Left ventricle myocardium inferior (tissue), 1 donor: Measurements from ENCODE around the gene MTCL1. TPM values are rescaled to one million over a fixed set of nuclear protein-coding genes. Genes with fewer than 3 reads are reported as not detected.

Source experiments
- DNase-seq: peaks from one replicate; pipeline ENCODE4 v3.0.0-alpha.2; 2020
- H3K27ac ChIP-seq: fragments of 200-600 bp; replicated peaks from 2 replicates; pipeline ENCODE4 v1.8.0; 2021
- H3K27me3 ChIP-seq: fragments of 200-600 bp; 2 replicates; pipeline ENCODE4 v1.8.0; 2021; ENCODE audit warnings: low read depth
- H3K36me3 ChIP-seq: fragments of 200-600 bp; 2 replicates; pipeline ENCODE4 v1.8.0; 2021
- H3K4me1 ChIP-seq: fragments of 200-600 bp; 2 replicates; pipeline ENCODE4 v1.8.0; 2021
- H3K4me3 ChIP-seq: fragments of 200-600 bp; 2 replicates; pipeline ENCODE4 v1.8.0; 2021; ENCODE audit warnings: mild to moderate bottlenecking, moderate library complexity
- H3K9me3 ChIP-seq: fragments of 200-600 bp; replicated peaks from 2 replicates; pipeline ENCODE4 v1.8.0; 2021
- CTCF ChIP-seq: fragments of 200-600 bp; IDR thresholded peaks from 2 replicates; pipeline ENCODE4 v1.8.0; 2021; ENCODE audit warnings: antibody characterized with exemption, mild to moderate bottlenecking, borderline replicate concordance
- intact Hi-C: fragments of 100-400 bp; cut with micrococcal nuclease; formaldehyde crosslinking; loops from one replicate; pipeline ENCODE4 v1.11.0; 2022
- total RNA-seq: library from RNA; stranded (reverse); fragmentation: NEBNext Ultra II Directional; extraction: Animal tissue kit (Norgen Biotek cat#: 25700); gene quantifications from one replicate; pipeline ENCODE4 v1.2.1, GENCODE V29; 2021
- donor health status: DM: no; HTN: yes; CAD: no; lungs with severe emphysema.

MTCL1 gene
- total RNA-seq, 1 donor from 2014 or later, result 9.1 TPM

GRCh38 chr18:8800876-8801262 is 95.5 kb downstream of the MTCL1 start:
- Histone ChIP-seq H3K27ac (no peak overlapping the region), H3K9me3 (no peaks in the 10 kb centered on the region), H3K36me3 (no peaks in the 10 kb centered on the region), H3K4me3 (no peak overlapping the region), H3K27me3 (no peaks in the 10 kb centered on the region), H3K4me1 (no peaks in the 10 kb centered on the region)
- no peak for DNase-seq
- TF ChIP-seq CTCF, result no peak
- intact Hi-C loops, result no loop called here

- no peak overlapping the region for H3K4me3 ChIP-seq
- TF ChIP-seq CTCF, result no peak
- intact Hi-C loops, result no loop called here
- no peak for DNase-seq
- no peaks in the 10 kb centered on the region for H3K27me3 ChIP-seq
- no peaks in the 10 kb centered on the region for H3K36me3 ChIP-seq
- H3K27ac ChIP-seq, result no peak overlapping the region
- H3K4me1 ChIP-seq, result peaks cover 2% of the 10 kb centered on the region
- H3K9me3 ChIP-seq, result no peaks in the 10 kb centered on the region
Observed at GRCh38 chr18:8801263-8801901, 96.0 kb downstream of the MTCL1 start.

GRCh38 chr18:8802017-8802672 is 96.8 kb downstream of the MTCL1 start:
- DNase-seq, result no peak
- H3K27ac ChIP-seq, result no peak overlapping the region
- intact Hi-C loops, result no loop called here

GRCh38 chr18:8803063-8803795 is 97.9 kb downstream of the MTCL1 start:
- Histone ChIP-seq H3K4me1 (peaks cover 8% of the 10 kb centered on the region), H3K36me3 (no peaks in the 10 kb centered on the region), H3K9me3 (no peaks in the 10 kb centered on the region), H3K27me3 (no peaks in the 10 kb centered on the region), H3K4me3 (no peak overlapping the region), H3K27ac (no peak overlapping the region)
- intact Hi-C loops, result no loop called here
- no peak for TF ChIP-seq CTCF
- DNase-seq, result no peak

More at GRCh38 chr18:8802017-8802672, 96.8 kb downstream of the MTCL1 start:
- H3K36me3 ChIP-seq, result no peaks in the 10 kb centered on the region
- H3K4me1 ChIP-seq, result peaks cover 8% of the 10 kb centered on the region
- no peaks in the 10 kb centered on the region for H3K27me3 ChIP-seq
- H3K4me3 ChIP-seq, result no peak overlapping the region
- no peak for TF ChIP-seq CTCF
- no peaks in the 10 kb centered on the region for H3K9me3 ChIP-seq

- TF ChIP-seq CTCF, result no peak
- H3K9me3 ChIP-seq, result no peaks in the 10 kb centered on the region
- no peak for DNase-seq
- H3K27me3 ChIP-seq, result no peaks in the 10 kb centered on the region
- no peak overlapping the region for H3K27ac ChIP-seq
- no peak overlapping the region for H3K4me3 ChIP-seq
- peaks cover 8% of the 10 kb centered on the region for H3K4me1 ChIP-seq
- intact Hi-C loops, result no loop called here
- H3K36me3 ChIP-seq, result no peaks in the 10 kb centered on the region
Observed at GRCh38 chr18:8803957-8804356, 98.6 kb downstream of the MTCL1 start.
